Liver (tissue), 9 donors: ENCODE results near the gene MRPL21. TPM values are rescaled to one million over a fixed set of nuclear protein-coding genes. Genes with fewer than 3 reads are reported as not detected.

Source experiments
- DNase-seq: peaks from one replicate; pipeline ENCODE4 v3.0.0-alpha.2; 2017; ENCODE audit warnings: low spot score
- H3K27ac ChIP-seq, 2 donors: one replicate each; pipeline ENCODE4 v1.7.0; 2013; ENCODE audit warnings: inconsistent platforms in 2 of 2, low read length in 2 of 2, control low read depth in 1 of 2, low read depth in 1 of 2, mild to moderate bottlenecking in 1 of 2
- H3K27me3 ChIP-seq, 4 donors: one replicate each; pipeline versions ENCODE4 v1.6.1 to v1.7.0; 2013; ENCODE audit warnings: low read length in 3 of 4, inconsistent platforms in 1 of 4, mild to moderate bottlenecking in 1 of 4, moderate library complexity in 1 of 4; ENCODE audit not compliant: control insufficient read depth in 4 of 4, insufficient read depth in 4 of 4
- H3K36me3 ChIP-seq, 4 donors: one replicate each; pipeline versions ENCODE4 v1.6.1 to v1.7.0; 2013; ENCODE audit warnings: low read length in 3 of 4, mild to moderate bottlenecking in 3 of 4, low read depth in 1 of 4, moderate library complexity in 1 of 4; ENCODE audit not compliant: control insufficient read depth in 4 of 4, insufficient read depth in 3 of 4
- H3K4me1 ChIP-seq, 4 donors: one replicate each; pipeline versions ENCODE4 v1.6.1 to v1.7.0; 2013; ENCODE audit warnings: low read length in 3 of 4, mild to moderate bottlenecking in 3 of 4, moderate library complexity in 1 of 4; ENCODE audit not compliant: control insufficient read depth in 4 of 4, insufficient read depth in 4 of 4
- H3K4me3 ChIP-seq, 3 donors: one replicate each; pipeline versions ENCODE4 v1.6.1 to v1.7.0; 2013; ENCODE audit warnings: low read length in 3 of 3, control low read depth in 1 of 3, low read depth in 1 of 3, mild to moderate bottlenecking in 1 of 3
- H3K9ac ChIP-seq, 2 donors: one replicate each; pipeline ENCODE4 v1.7.0; 2013; ENCODE audit warnings: low read length in 2 of 2, mild to moderate bottlenecking in 2 of 2, moderate library complexity in 2 of 2, control low read depth in 1 of 2, low read depth in 1 of 2
- H3K9me3 ChIP-seq, 4 donors: one replicate each; pipeline versions ENCODE4 v1.6.1 to v1.7.0; 2013; ENCODE audit warnings: low read length in 3 of 4; ENCODE audit not compliant: control insufficient read depth in 4 of 4
- FOXA1 ChIP-seq: IDR thresholded peaks from 2 replicates; pipeline ENCODE4 v1.6.1; 2016; ENCODE audit warnings: antibody characterized with exemption
- GABPA ChIP-seq, 2 donors: IDR thresholded peaks in 1 of 2; conservative IDR thresholded peaks in 1 of 2; 2 replicates each; pipeline ENCODE4 v1.6.1; 2016; ENCODE audit warnings: antibody characterized with exemption in 2 of 2, mild to moderate bottlenecking in 1 of 2, moderate library complexity in 1 of 2
- HNF4A ChIP-seq, 2 donors: conservative IDR thresholded peaks; 2 replicates each; pipeline ENCODE4 v1.6.1; 2016; ENCODE audit warnings: antibody characterized with exemption in 2 of 2, mild to moderate bottlenecking in 2 of 2
- HNF4G ChIP-seq: IDR thresholded peaks from 2 replicates; pipeline ENCODE4 v1.6.1; 2016; ENCODE audit warnings: antibody characterized with exemption
- RAD21 ChIP-seq, 2 donors: IDR thresholded peaks; 2 replicates each; pipeline ENCODE4 v1.6.1; 2016; ENCODE audit warnings: antibody characterized with exemption in 2 of 2, mild to moderate bottlenecking in 2 of 2
- REST ChIP-seq: IDR thresholded peaks from 2 replicates; pipeline ENCODE4 v1.6.1; 2016; ENCODE audit warnings: antibody characterized with exemption, mild to moderate bottlenecking
- RXRA ChIP-seq, 2 donors: IDR thresholded peaks; 2 replicates each; pipeline ENCODE4 v1.6.1; 2017 to 2018; ENCODE audit warnings: antibody characterized with exemption in 2 of 2, mild to moderate bottlenecking in 1 of 2
- SP1 ChIP-seq: IDR thresholded peaks from 2 replicates; pipeline ENCODE4 v1.6.1; 2018; ENCODE audit warnings: antibody characterized with exemption, mild to moderate bottlenecking
- YY1 ChIP-seq: IDR thresholded peaks from 2 replicates; pipeline ENCODE4 v1.6.1; 2016; ENCODE audit warnings: antibody characterized with exemption, mild to moderate bottlenecking
- WGBS: extraction: QIAGEN DNeasy Blood & Tissue Kit; methylation state at CpG from one replicate; pipeline ENCODE4 v1.1.7; 2013; 5-methylcytosine and 5-hydroxymethylcytosine counted together
- polyA plus RNA-seq, 2 donors: library from polyadenylated mRNA; stranded (reverse) in 1 of 2; unstranded in 1 of 2; fragments of 200-250 nt in 1 of 2; fragments of >200 nt in 1 of 2; fragmentation: Nextera tagmentation in 1 of 2; extraction: Ambion mirVana in 1 of 2; gene quantifications; one replicate each; pipeline versions ENCODE4 v1.2.1 to v1.2.3, GENCODE V29; 2013 to 2015
- total RNA-seq, 2 donors: library from RNA; depleted of rRNA; stranded (reverse); fragments of >200 nt; gene quantifications; one replicate each; pipeline ENCODE4 v1.2.3, GENCODE V29; 2014
- TF ChIP-seq, protein P1 (sequence below): IDR thresholded peaks from 2 replicates; pipeline ENCODE4 v1.6.1; 2016; ENCODE audit warnings: antibody characterized with exemption
- TF ChIP-seq, protein P2 (sequence below): fragments of 150-350 bp; IDR thresholded peaks from 2 replicates; pipeline ENCODE4 v1.5.1; 2017; ENCODE audit warnings: improper control_type of control experiment, low read depth, low read length; ENCODE audit not compliant: missing input control
- TF ChIP-seq, protein P3 (sequence below): IDR thresholded peaks from 2 replicates; pipeline ENCODE4 v1.6.1; 2016; ENCODE audit warnings: antibody characterized with exemption
- TF ChIP-seq, protein P4 (sequence below): IDR thresholded peaks from 2 replicates; pipeline ENCODE4 v1.6.1; 2016; ENCODE audit warnings: antibody characterized with exemption
- donor health status: healthy.
- donor health status: healthy.
- donor health status: healthy.
- donor health status: healthy.
- donor health status: healthy.

MRPL21 gene
- total and polyA plus RNA-seq, 4 donors = 22.3 to 76.8 (median 35.4) TPM

DNA sequence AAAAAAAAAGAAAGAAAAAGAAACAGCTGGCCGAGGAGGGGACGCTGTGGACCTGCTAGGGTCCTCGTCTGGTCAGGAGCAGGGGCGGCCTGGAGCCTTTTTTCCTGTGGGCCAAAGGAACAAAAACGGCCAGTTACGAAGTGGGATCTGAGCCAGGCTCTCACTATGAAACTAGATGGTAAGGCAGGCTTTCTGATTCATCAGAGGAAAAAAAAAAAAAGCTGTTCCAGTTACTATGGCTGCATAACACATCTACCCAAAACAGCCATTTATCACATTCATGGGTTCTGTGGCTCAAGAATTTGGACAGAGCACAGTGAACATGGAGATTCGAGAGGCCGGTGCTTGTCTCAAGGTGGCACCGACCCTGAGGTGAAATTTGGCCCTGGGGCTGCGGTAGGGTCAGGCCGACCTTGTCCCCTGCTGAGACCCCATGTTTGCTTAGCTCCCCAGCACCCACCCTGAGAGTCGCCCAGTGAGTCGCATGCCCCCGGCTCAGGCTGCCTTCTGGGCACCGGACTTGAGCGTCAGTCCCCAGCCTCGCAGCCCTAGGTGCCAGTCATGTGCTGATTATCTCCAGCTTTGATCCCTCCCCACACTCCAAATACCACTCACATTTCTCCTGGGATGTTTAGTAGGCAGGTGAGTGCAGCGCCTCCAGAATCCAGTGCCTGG, 42.9 kb upstream of the MRPL21 start:
- TF ChIP-seq REST (no peak), SP1 (no peak)
- TF ChIP-seq, protein P1, sequence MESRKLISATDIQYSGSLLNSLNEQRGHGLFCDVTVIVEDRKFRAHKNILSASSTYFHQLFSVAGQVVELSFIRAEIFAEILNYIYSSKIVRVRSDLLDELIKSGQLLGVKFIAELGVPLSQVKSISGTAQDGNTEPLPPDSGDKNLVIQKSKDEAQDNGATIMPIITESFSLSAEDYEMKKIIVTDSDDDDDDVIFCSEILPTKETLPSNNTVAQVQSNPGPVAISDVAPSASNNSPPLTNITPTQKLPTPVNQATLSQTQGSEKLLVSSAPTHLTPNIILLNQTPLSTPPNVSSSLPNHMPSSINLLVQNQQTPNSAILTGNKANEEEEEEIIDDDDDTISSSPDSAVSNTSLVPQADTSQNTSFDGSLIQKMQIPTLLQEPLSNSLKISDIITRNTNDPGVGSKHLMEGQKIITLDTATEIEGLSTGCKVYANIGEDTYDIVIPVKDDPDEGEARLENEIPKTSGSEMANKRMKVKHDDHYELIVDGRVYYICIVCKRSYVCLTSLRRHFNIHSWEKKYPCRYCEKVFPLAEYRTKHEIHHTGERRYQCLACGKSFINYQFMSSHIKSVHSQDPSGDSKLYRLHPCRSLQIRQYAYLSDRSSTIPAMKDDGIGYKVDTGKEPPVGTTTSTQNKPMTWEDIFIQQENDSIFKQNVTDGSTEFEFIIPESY = no peak
- TF ChIP-seq, protein P2, sequence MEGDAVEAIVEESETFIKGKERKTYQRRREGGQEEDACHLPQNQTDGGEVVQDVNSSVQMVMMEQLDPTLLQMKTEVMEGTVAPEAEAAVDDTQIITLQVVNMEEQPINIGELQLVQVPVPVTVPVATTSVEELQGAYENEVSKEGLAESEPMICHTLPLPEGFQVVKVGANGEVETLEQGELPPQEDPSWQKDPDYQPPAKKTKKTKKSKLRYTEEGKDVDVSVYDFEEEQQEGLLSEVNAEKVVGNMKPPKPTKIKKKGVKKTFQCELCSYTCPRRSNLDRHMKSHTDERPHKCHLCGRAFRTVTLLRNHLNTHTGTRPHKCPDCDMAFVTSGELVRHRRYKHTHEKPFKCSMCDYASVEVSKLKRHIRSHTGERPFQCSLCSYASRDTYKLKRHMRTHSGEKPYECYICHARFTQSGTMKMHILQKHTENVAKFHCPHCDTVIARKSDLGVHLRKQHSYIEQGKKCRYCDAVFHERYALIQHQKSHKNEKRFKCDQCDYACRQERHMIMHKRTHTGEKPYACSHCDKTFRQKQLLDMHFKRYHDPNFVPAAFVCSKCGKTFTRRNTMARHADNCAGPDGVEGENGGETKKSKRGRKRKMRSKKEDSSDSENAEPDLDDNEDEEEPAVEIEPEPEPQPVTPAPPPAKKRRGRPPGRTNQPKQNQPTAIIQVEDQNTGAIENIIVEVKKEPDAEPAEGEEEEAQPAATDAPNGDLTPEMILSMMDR = no peak
- Histone ChIP-seq H3K9me3 (no peaks in the 10 kb centered on the region), H3K9ac (no peak overlapping the region), H3K27ac (no peak overlapping the region), H3K36me3 (no peaks in the 10 kb centered on the region), H3K27me3 (no peaks in the 10 kb centered on the region), H3K4me3 (no peak overlapping the region), H3K4me1 (no peaks in the 10 kb centered on the region)
- no peak for DNase-seq
- 78% methylated on average over 18 of the region's 18 CpGs for WGBS

GRCh38 chr11:68942751-68943271, 39.2 kb upstream of the MRPL21 start:
- Histone ChIP-seq H3K36me3 (peaks cover 4 to 20% (median 11%) of the 10 kb centered on the region in 4 donors), H3K27me3 (no peaks in the 10 kb centered on the region), H3K9ac (no peak overlapping the region), H3K4me3 (no peak overlapping the region), H3K9me3 (no peaks in the 10 kb centered on the region), H3K27ac (no peak overlapping the region), H3K4me1 (no peaks in the 10 kb centered on the region)
- no peak for DNase-seq
- WGBS = 79% methylated on average over 9 of the region's 9 CpGs
- TF ChIP-seq RAD21 (IDR thresholded peaks at IDR 0.05) (no peak), HNF4A (conservative IDR thresholded peaks at IDR 0.05) (no peak), FOXA1 (no peak), GABPA (IDR thresholded peaks at IDR 0.05 in 1 of 2, conservative IDR thresholded peaks at IDR 0.05 in 1 of 2) (no peak), YY1 (no peak), HNF4G (no peak), REST (no peak), RXRA (IDR thresholded peaks at IDR 0.05) (no peak)
- TF ChIP-seq, protein P3, sequence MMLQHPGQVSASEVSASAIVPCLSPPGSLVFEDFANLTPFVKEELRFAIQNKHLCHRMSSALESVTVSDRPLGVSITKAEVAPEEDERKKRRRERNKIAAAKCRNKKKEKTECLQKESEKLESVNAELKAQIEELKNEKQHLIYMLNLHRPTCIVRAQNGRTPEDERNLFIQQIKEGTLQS = no peak
- TF ChIP-seq, protein P2 = no peak
- TF ChIP-seq, protein P1 = no peak
- TF ChIP-seq, protein P4, sequence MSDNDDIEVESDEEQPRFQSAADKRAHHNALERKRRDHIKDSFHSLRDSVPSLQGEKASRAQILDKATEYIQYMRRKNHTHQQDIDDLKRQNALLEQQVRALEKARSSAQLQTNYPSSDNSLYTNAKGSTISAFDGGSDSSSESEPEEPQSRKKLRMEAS = no peak
